Vagina (tissue), 2 donors: ENCODE data around the gene POLA2. TPM values are rescaled to one million over a fixed set of nuclear protein-coding genes. Genes with fewer than 3 reads are reported as not detected.
"Not testable (repeated sequence)": the region's sequence is repeated elsewhere in the genome, so short reads cannot be mapped to it uniquely, and the experiment has no call there.

Experiments
- DNase-seq, 2 donors: peaks; one replicate each; pipeline ENCODE4 v3.0.0-alpha.2; 2017; ENCODE audit errors: extremely low spot score in 2 of 2
- H3K27ac ChIP-seq: fragments of 200-600 bp; sonication (generic); one replicate; pipeline ENCODE4 v1.5.1; 2019
- H3K27me3 ChIP-seq: fragments of 200-600 bp; sonication (generic); one replicate; pipeline ENCODE4 v1.5.1; 2019
- H3K36me3 ChIP-seq, 2 donors: fragments of 200-600 bp; sonication (generic); one replicate each; pipeline ENCODE4 v1.5.1; 2017 to 2019
- H3K4me1 ChIP-seq: fragments of 200-600 bp; sonication (generic); one replicate; pipeline ENCODE4 v1.5.1; 2019
- H3K4me3 ChIP-seq, 2 donors: fragments of 200-600 bp; sonication (generic); 1 replicate in 1 of 2; 2 replicates in 1 of 2; pipeline ENCODE4 v1.5.1; 2016 to 2019
- H3K9me3 ChIP-seq: fragments of 200-600 bp; sonication (generic); one replicate; pipeline ENCODE4 v1.5.1; 2019
- CTCF ChIP-seq, 3 experiments: fragments of 450-650 bp in 2 of 3; fragments of 200-600 bp in 1 of 3; sonication (generic) in 1 of 3; IDR thresholded peaks; one replicate each; pipeline ENCODE4 v1.5.1; 2017 to 2019; ENCODE audit warnings: antibody characterized with exemption in 3 of 3, mild to moderate bottlenecking in 2 of 3, moderate library complexity in 2 of 3
- POLR2A ChIP-seq, 2 donors: fragments of 450-650 bp; IDR thresholded peaks; one replicate each; pipeline ENCODE4 v1.6.1; 2017; ENCODE audit warnings: antibody characterized with exemption in 2 of 2, mild to moderate bottlenecking in 2 of 2, moderate library complexity in 2 of 2
- POLR2AphosphoS5 ChIP-seq, 2 donors: sonication (generic); formaldehyde crosslinking; IDR thresholded peaks; one replicate each; pipeline ENCODE4 v1.9.0; 2017; ENCODE audit warnings: antibody characterized with exemption in 2 of 2, mild to moderate bottlenecking in 2 of 2, low read depth in 1 of 2; ENCODE audit not compliant: insufficient read depth in 1 of 2
- intact Hi-C: fragments of 100-400 bp; cut with DNase I; formaldehyde crosslinking; loops from one replicate; pipeline ENCODE4 v1.15.1; 2023
- total RNA-seq: library from RNA; depleted of rRNA; stranded (reverse); fragments of >200 nt; gene quantifications from one replicate; pipeline ENCODE4 v1.2.3, GENCODE V29; 2016

The POLA2 gene
- total RNA-seq, 1 donor from 2014 or later, result 9.6 TPM

DNA sequence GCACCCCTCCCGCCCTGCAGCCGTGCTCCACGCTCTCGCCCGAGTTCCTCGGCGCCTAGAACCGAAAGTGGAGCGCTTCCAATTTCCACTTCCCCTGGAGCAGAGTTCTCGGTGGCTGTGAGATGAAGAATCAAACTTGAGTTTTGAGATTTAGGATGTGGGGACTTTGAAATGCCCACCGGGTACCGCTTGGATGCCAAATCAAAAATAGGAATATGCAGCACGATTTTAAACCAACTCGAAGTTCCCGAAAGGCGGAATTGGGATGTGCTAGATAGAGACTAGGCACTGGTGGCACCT, 569 bp downstream of the POLA2 start:
- Histone ChIP-seq H3K4me1 (peaks cover 20% of the 10 kb centered on the region), H3K27me3 (no peaks in the 10 kb centered on the region), H3K36me3 (no peaks in the 10 kb centered on the region), H3K4me3 (peak overlapping the region; percentile 51 to 59), H3K27ac (peak overlapping the region; percentile 53), H3K9me3 (no peaks in the 10 kb centered on the region)
- intact Hi-C loops, result no loop called here
- no peak for DNase-seq
- TF ChIP-seq POLR2AphosphoS5 (IDR thresholded peaks at IDR 0.05; ENCODE audit: insufficient read depth in 1 of 2, low read depth in 1 of 2), result no peak
- TF ChIP-seq CTCF (IDR thresholded peaks at IDR 0.05), result no peak
- TF ChIP-seq POLR2A (IDR thresholded peaks at IDR 0.05), result no peak

GRCh38 chr11:65262776-65263175, 1.0 kb downstream of the POLA2 start:
- DNase-seq, result no peak
- H3K4me1 ChIP-seq, result peaks cover 20% of the 10 kb centered on the region
- H3K27me3 ChIP-seq, result no peaks in the 10 kb centered on the region
- intact Hi-C loops, result no loop called here
- TF ChIP-seq CTCF (IDR thresholded peaks at IDR 0.05) (no peak), POLR2AphosphoS5 (IDR thresholded peaks at IDR 0.05; ENCODE audit: insufficient read depth in 1 of 2, low read depth in 1 of 2) (no peak), POLR2A (IDR thresholded peaks at IDR 0.05) (no peak)
- peak overlapping the region; percentile 51 to 59 for H3K4me3 ChIP-seq
- no peaks in the 10 kb centered on the region for H3K9me3 ChIP-seq
- no peaks in the 10 kb centered on the region for H3K36me3 ChIP-seq
- H3K27ac ChIP-seq, result peak overlapping the region; percentile 53

- H3K4me3 ChIP-seq, H3K36me3 ChIP-seq, H3K27me3 ChIP-seq, intact Hi-C loops, H3K27ac ChIP-seq, H3K9me3 ChIP-seq, DNase-seq: not testable (repeated sequence)
- peaks cover 20% of the 10 kb centered on the region for H3K4me1 ChIP-seq
Measured at GRCh38 chr11:65264747-65265146, 3.0 kb downstream of the POLA2 start.

- H3K4me1 ChIP-seq, result peaks cover 16% of the 10 kb centered on the region
- no peaks in the 10 kb centered on the region for H3K27me3 ChIP-seq
- no peak overlapping the region for H3K27ac ChIP-seq
- TF ChIP-seq CTCF (IDR thresholded peaks at IDR 0.05) (peak in 1 of 3 experiments; percentile 9), POLR2AphosphoS5 (IDR thresholded peaks at IDR 0.05; ENCODE audit: insufficient read depth in 1 of 2, low read depth in 1 of 2) (no peak)
- no peaks in the 10 kb centered on the region for H3K9me3 ChIP-seq
- intact Hi-C loops, result no loop called here
- no peak for DNase-seq
- no peak overlapping the region for H3K4me3 ChIP-seq
- peaks cover 0 to 12% of the 10 kb centered on the region in 2 donors for H3K36me3 ChIP-seq
Measured at GRCh38 chr11:65266210-65266609, 4.4 kb downstream of the POLA2 start.

DNA sequence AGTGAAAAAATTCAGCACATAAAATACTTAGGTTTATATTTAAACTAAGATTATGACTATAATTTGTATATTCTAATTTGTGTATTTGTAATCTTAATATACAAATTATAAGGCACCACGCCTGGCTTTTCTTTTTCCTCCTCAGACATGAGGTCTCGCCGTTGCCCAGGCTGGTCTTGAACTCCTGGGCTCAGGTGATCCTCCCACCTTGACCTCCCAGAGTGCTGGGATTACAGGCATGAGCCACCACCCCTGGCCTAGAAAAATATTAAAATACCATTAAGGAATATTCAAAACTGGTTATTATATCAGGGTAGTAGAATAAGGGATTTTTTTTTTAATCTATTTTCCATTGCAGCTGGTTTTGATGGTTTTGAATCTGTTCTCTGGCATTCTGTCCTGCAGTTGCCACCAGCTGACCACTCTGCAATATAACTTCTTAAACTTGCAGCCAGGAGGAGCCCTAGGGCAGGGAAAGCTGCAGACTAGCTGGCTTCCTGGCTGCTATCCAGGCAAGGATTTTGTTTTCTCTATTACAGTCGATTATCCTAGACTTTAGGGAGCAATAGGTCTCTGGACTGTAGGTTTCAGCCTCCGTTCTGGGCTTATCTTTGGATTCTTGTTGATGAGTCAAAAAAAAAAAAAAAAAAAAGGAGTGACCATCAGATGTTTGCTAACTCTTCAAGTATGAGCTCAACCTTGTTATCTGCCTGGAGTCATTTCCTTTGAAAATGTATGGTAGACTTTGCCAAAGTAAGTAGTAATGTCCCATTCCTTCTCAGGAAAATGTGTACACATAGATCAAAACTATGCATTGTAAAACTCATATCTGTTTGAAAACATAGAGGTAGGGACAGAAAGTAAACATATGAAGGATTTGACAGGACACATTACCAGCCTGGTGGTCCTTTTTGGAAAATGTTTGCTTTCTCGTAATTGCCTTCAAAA, 13.2 kb downstream of the POLA2 start:
- no peak for DNase-seq
- peak overlapping the region; percentile 13 for H3K27ac ChIP-seq
- peaks cover 0 to 13% of the 10 kb centered on the region in 2 donors for H3K36me3 ChIP-seq
- H3K4me3 ChIP-seq, result no peak overlapping the region
- no peaks in the 10 kb centered on the region for H3K4me1 ChIP-seq
- no peaks in the 10 kb centered on the region for H3K27me3 ChIP-seq
- intact Hi-C loops, result loop anchor here (2.0 to 10.0 kb wide), 3 partner anchors 42 to 240 kb away; partner anchors contain the start of gene DPF2
- no peaks in the 10 kb centered on the region for H3K9me3 ChIP-seq
- peak; percentile 71 to 95 (median 77) for TF ChIP-seq CTCF (IDR thresholded peaks at IDR 0.05)
- no peak for TF ChIP-seq POLR2A (IDR thresholded peaks at IDR 0.05)
- TF ChIP-seq POLR2AphosphoS5 (IDR thresholded peaks at IDR 0.05; ENCODE audit: insufficient read depth in 1 of 2, low read depth in 1 of 2), result peak in 1 of 2 donors; percentile 81
